HFF-Myc (cell line): Measurements from ENCODE around the gene CACNA1C.

Experiments used
- DNase-seq: peaks from one replicate; pipeline ENCODE4 v3.0.0-alpha.2; 2011; ENCODE audit warnings: low read depth; ENCODE audit errors: extremely low read depth
- H3K4me3 ChIP-seq: replicated peaks from 2 replicates; pipeline ENCODE4 v1.5.1; 2011; ENCODE audit warnings: low read depth, mild to moderate bottlenecking, control low read depth, low read length
- TF ChIP-seq, protein P1 (sequence below): IDR thresholded peaks from 2 replicates; pipeline ENCODE4 v1.5.1; 2012; ENCODE audit warnings: mild to moderate bottlenecking, low read depth, low read length, control low read depth; ENCODE audit errors: missing control alignments

The CACNA1C gene

DNA sequence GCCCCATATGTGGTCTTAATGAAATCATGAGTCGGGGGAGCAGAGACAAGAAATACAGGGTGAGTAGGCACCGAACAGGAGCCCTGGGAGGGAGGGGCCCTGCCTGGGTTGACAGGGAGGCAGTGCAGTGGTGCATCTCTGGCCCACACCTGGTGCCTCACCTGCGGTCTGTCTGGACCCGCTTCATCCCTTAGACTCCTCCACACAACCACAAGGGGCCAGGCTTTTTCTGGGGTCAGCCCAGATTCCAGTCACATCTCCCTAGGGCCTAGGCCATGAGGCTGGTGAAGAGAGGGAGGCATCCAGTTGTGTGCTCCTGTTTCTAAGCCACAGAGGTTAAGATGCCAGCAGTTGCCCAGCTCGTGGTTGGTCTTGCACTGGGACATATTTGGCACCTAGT is 398.7 kb downstream of the CACNA1C start:
- no peak for DNase-seq
- TF ChIP-seq, protein P1, sequence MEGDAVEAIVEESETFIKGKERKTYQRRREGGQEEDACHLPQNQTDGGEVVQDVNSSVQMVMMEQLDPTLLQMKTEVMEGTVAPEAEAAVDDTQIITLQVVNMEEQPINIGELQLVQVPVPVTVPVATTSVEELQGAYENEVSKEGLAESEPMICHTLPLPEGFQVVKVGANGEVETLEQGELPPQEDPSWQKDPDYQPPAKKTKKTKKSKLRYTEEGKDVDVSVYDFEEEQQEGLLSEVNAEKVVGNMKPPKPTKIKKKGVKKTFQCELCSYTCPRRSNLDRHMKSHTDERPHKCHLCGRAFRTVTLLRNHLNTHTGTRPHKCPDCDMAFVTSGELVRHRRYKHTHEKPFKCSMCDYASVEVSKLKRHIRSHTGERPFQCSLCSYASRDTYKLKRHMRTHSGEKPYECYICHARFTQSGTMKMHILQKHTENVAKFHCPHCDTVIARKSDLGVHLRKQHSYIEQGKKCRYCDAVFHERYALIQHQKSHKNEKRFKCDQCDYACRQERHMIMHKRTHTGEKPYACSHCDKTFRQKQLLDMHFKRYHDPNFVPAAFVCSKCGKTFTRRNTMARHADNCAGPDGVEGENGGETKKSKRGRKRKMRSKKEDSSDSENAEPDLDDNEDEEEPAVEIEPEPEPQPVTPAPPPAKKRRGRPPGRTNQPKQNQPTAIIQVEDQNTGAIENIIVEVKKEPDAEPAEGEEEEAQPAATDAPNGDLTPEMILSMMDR: no peak
- H3K4me3 ChIP-seq: no peak overlapping the region

DNA sequence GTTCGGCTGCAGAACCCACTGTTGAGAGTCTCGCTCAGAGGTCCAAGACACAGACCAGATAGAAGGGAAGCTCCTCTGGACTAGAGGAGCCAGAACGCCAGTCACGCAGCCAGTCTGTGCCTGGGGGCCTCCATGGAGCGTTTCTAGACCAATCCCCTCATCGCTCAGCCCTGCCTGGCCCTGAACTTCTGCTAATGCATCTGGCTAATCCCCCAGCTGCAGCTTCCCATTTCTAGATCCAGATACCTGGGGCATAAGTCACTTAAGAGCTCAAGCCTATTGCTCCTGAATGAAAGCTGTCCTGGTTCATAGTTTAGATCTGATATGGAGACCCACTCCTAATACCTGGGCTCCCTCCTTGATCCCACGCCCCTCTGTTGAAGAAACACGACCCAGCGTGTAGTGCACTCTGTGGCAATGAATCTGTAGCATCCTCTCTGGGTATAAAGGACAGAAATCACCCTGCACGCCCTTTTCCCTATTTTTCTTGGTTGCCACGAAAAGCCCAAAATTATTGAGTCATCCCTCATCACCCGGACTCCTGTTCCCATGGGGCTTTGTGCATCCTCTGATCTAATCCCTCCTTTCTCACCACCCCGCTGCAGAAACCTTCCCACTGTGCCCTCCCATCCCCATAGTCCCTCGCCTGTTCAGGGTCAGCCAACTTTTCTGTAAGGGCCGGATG is 400.4 kb downstream of the CACNA1C start:
- DNase-seq: no peak
- TF ChIP-seq, protein P1: no peak
- no peak overlapping the region for H3K4me3 ChIP-seq

DNA sequence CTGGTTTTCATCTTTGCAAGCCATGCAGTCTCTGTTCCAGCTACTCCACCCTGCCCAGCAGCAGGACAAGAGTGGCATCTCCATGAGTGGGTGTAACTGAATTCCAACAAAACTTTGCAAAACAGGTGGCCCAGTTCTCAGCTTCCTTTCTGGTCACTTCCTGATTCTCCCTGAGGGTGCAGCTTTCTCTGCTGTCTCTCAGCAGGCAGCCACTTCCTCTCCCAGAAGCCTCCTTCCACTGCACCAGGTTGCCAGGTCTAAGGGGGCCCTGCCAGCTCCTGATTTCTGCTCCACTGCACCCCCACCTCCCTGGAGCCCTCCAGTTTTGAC is 400.9 kb downstream of the CACNA1C start:
- H3K4me3 ChIP-seq: no peak overlapping the region
- TF ChIP-seq, protein P1: no peak
- no peak for DNase-seq

DNA sequence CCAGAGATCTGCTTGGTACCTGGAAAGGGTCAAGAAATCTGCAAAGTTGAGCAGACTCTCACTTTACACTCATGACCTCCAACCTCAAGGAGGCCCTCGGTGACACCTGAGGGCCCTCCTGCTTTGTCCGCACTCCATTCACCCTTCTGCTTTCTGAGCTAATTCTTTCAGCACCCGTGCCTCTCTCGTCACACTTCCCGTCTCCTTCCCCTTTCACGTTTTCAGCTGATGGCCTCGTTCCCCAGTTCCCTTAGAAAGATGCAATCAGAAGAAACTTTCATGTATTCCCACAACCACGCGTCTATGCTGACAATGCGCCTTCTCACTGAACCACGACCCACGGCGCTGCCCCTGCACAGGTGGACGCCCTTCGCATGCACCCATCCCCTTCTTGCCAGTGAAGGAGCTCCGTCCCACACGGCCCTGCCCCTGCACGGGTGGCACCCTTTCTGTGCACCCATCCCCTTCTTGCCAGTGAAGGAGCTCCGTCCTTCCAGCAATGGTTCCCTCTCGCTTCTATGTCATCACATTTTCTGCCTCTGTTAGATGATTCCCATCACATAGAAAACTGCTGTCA is 401.9 kb downstream of the CACNA1C start:
- H3K4me3 ChIP-seq: no peak overlapping the region
- TF ChIP-seq, protein P1: no peak
- no peak for DNase-seq

DNA sequence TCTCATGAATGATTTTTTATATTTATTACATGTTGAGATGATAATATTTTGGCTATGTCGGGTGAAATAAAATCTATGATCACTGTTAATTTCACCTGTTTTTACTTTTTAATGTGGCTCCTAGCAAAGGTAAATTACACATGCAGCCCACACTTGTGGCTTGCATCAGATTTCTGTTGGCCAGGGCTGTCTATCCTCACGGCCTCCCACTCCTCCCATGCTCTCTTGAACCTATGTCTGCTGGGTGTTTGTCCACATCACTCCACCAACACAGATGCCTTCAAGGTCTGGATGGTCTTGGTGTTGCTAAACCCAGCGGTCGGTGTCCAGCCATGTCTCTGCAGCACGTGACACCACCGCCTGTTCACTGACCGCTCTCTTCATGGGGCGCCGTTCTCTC is 402.6 kb downstream of the CACNA1C start:
- TF ChIP-seq, protein P1: no peak
- H3K4me3 ChIP-seq: no peak overlapping the region
- no peak for DNase-seq

DNA sequence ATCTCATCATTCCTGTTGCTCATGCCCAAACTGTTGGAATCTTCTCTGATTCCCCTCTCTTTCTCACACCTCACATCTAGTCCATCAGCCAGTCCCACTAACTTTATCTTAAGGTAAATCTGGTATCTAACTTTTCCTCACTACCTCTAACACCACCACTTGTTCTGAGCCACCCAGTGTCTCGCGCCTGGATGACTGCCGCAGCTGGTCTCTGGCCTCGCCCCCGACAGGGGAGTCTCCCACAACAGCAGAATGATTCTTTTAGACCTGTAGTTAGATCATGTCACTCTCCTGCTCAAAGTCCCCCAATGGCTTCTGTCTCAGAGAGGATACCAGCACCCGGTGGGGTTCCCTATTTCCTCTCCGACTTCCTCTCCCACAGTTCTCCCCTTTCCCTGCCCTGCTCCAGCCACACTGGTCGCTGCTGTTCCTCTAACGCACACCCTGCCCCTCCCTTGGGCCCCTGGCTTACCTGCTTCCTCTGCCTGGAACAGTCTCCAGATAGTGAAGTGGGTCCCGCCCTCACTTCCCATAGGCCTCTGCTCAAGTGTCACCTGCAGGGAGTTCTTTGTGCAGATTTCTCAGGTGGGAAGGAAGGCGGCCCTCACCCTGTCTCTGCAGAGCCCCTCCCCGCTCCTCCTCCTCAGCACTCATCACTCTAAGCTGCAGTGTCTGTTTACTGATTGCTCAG is 403.5 kb downstream of the CACNA1C start:
- TF ChIP-seq, protein P1: no peak
- no peak for DNase-seq
- no peak overlapping the region for H3K4me3 ChIP-seq
